ENCODE results near the gene SURF4.
"Not testable (repeated sequence)": the region's sequence is repeated elsewhere in the genome, so short reads cannot be mapped to it uniquely, and the experiment has no call there.

Gene SURF4

GRCh38 chr9:133351526-133351907 is 24.3 kb downstream of the SURF4 start:
- no peak for DNase-seq

GRCh38 chr9:133349965-133350616 is 25.8 kb downstream of the SURF4 start:
- DNase-seq: no peak

DNA sequence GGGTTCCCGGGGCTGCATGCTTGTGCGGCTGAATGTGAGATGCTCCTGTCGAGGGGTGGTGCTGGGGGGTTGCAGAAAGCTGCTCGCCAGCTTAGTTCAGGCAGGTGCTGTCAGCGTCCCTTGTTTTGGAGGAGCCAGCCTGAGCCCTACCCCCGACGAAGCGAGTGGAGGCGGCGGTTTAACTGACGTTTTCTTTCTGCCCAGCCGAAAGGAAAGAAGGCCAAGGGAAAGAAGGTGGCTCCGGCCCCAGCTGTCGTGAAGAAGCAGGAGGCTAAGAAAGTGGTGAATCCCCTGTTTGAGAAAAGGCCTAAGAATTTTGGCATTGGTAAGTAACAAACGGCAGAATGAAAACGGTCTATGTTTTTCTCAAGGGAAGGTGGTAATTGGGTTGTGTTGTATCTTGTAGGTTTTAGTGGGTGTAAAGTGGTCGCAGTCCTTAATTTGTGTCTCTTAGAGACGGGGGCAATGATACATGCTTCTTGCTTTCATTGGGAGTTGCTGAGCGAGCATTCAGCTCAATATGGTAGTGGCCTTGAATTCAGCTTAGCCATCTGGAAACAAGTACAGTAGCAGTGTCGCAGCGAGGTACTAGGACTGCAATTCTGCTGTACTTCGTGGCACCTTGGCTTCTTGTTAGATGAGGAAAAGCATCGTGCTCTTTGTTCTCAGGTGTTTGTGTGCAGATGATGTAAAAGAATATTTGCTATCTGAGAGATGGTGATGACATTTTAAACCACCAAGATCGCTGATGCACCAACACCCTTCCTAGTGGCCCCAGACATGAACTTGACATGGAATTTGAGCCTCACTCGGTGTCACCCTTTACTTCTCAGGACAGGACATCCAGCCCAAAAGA is 26.9 kb downstream of the SURF4 start:
- no peak for DNase-seq

GRCh38 chr9:133347985-133348717 is 27.7 kb downstream of the SURF4 start, which contains the start of the genes MED22 and RPL7A:
TSS of gene MED22 (minus strand) at chr9:133348131. CDS start at chr9:133346662, 1,469 bp downstream.
TSS of gene RPL7A (plus strand) at chr9:133348218. CDS start at chr9:133348244, 26 bp downstream.
- peak; percentile 95 to 96 for DNase-seq

- peak in 1 of 2 experiments; percentile 27 for DNase-seq
Observed at GRCh38 chr9:133347515-133347984, 28.3 kb downstream of the SURF4 start.

DNA sequence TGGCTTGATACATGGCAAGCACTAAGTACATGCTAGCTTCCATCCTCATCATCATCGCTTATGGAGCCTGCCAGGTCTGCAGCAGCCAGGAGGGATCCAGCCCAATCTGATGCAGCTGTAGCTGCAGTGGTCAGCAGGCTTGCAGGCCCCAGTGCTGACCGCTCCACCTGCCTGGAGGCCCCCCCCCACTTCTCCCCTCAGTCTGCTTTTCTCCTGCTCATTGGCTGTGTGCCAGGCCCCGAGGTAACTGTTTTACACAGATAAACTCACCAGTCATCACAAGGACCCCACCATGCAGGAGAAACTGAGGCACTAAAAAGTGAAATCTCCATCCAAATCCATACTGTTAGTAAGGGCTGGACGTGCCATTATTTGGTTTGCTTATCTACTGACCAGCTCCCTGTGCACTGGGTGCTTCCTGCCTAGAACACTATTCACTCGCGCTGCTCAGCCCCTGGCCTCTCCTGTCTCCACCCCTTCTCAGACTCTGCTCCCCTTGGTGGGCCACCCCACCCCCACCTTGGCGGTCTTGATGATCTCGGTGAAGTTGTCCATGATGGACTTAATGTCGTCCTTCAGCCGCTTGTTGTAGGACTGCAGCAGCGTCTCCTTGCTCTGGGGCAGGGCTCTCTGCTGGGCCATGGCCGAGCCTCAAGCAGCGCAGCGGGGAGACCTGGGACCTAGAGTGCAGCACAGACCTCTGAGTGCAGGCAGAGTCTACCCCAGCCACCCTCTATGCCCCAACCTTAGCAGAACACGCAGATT is 29.7 kb downstream of the SURF4 start:
- no peak for DNase-seq

- no peak for DNase-seq
Observed at GRCh38 chr9:133345596-133345995, 30.3 kb downstream of the SURF4 start.

DNA sequence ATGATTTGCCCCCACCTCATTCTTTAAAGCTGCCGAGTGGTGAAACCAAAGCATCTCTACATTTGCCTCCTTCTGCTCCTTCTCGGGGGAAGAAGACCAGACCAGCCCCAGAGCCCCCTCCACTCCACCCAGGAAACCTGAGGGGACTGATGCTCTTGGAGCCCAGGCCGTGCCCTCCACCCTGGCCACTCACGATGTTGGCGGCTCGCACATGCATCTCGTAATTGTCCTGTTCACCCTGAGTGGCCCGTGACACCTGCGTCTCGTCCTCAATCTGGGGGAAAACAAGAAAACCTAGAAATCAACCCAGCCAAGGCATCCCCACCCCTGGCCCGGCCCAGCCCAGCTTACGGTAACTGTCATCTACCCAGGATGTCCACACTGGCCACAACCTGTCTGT is 30.9 kb downstream of the SURF4 start:
- no peak for DNase-seq

- no peak for DNase-seq
Observed at GRCh38 chr9:133344071-133344470, 31.8 kb downstream of the SURF4 start.

DNA sequence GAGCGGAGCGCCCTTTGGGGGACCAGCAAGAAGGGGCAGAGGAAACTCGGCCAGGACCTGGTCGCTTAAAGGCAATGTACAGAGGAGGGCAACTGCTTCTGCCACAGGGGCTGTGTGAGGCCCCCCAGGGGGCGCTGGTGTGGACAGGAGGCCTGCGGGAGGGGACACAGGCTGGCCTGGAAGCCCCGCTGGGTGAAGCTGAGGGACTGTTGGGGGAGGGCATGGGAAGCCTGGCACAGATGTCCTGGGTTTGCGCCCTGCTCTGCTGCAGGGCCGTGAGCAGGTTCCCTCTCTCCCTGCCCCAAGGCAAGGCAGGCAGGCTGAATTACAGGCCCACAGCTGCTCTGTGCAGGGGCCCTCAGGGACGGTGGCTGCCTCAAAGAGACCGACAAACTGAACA is 33.3 kb downstream of the SURF4 start:
- no peak for DNase-seq

- DNase-seq: no peak
Observed at GRCh38 chr9:133342069-133342406, 33.8 kb downstream of the SURF4 start.

GRCh38 chr9:133341369-133342068 is 34.3 kb downstream of the SURF4 start:
- peak; percentile 47 to 49 for DNase-seq

DNA sequence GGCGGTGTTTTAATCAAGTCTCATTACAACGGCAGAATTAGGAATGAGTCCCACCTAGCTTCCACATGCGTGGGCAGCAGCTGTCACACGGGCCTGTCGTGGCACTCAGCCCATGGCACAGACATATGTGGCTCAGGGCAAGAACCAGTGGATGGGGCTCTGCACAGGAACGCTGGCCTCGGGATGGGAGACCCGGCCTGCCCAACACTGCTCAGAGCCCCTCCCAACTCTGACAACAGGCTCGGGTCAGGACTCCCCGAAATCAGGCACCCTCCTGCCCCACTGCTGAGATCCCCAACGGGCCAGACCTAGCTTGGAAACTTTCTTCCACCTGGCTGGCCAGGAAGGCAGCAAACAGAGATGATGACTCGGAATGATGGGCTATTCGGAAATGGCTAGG is 34.9 kb downstream of the SURF4 start:
- no peak for DNase-seq

DNA sequence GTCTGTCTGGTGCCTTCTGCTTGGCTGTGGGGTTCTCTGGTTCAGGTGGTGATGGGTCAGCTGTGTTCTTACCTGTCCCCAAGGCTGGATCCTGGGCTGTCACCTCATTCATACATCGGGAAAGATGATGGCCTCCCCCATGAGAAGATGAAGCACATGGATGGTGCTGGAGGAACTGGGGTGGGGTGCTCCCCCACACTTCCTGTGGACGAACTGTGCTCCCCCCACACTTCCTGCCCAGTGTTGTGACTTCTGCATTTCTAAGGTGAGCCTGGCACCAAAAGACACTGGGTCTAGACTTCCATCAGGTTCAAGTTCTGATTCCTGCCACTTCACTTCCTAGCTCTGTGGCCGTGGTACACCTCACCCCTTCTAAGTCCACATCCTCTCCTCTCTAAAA is 35.6 kb downstream of the SURF4 start:
- peak; percentile 59 to 64 for DNase-seq

DNA sequence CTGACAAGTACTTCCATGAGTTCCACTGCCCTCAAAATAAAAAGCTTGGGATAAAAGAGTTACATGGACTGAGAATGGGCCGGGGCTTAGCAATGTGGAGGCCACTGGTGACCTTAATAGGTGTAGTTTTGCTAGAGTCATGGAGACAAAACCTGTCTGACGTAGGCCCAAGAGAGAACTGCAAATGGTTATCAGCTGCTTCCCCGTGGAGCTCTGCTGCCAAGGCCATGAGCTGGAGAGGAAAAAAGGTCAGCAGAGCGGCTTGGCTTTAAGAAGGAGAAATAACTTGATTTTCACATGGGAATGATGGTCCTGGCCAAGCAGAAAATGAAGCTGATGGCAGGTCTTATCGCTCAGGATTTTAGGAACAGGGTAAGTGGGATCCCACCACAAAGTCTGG is 36.2 kb downstream of the SURF4 start:
- DNase-seq: no peak

DNA sequence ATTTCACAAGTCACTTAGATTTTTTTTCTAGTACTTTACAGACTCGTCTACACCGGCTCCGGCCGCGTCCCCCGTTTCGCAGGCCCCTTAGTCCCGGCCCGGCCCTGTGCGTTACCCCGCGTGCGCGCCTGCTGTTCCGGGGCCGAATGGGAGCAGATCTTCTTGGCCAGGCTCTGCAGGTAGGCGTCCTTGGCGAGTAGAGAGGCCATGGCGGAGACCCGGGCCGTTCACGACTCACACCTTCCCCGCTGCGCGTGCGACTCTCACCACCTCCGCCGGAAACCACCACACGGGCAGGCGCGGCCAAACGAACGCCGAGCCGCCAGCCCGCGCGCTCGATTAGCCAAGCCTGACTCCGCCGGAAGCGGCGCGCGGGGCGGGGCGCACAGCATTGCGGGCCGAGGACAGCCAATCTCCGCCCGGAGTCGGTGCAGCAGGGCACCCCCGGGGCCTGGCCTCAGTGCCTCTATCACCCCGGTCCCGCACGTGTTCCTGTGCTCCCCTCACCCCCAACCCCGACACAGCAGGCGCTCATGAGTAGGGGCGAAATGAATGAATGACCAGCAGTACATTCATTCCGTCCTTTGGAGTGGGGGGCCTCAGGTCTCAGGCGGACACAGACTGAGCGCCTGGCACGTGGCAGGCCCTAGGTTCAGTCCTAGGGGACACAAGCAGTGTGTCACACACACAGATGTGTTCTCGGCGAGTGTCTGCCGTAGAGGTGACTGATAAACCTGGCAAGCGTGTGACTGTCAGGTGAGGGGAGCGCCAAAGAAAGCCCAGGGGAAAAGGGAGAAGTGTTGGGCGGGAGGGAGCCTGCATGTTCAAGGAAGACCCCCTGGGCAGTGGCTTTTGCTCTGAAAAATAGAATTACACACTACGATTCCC is 39.7 kb downstream of the SURF4 start, which contains the start of gene SURF6:
TSS of gene SURF6 (minus strand) at position 265 of the 888 bp plus-strand sequence. CDS start at position 209, 56 bp downstream.
- peak; percentile 91 for DNase-seq

- not testable (repeated sequence) for DNase-seq
Observed at GRCh38 chr9:133334888-133335287, 41.0 kb downstream of the SURF4 start.

GRCh38 chr9:133334161-133334560 is 41.7 kb downstream of the SURF4 start:
- no peak for DNase-seq

DNA sequence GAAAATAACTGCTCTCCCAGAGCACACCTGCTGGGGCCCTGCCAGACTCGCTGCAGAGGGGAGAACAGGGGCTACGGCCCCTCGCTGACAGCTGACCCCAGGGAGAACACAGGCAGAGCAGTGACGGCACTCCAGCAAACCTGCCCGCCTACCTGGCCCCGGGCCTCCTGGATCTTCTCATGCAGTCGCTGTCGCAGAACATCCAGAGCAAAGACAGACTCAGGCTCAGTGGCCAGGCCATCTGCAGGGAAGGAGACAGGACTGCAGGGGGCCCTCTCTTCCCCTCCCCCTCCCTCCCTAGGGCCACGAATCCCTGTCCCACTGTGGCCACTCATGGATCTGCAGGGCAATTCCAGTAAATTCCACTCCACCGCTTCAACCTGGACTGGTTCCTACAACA is 42.3 kb downstream of the SURF4 start:
- no peak for DNase-seq

DNA sequence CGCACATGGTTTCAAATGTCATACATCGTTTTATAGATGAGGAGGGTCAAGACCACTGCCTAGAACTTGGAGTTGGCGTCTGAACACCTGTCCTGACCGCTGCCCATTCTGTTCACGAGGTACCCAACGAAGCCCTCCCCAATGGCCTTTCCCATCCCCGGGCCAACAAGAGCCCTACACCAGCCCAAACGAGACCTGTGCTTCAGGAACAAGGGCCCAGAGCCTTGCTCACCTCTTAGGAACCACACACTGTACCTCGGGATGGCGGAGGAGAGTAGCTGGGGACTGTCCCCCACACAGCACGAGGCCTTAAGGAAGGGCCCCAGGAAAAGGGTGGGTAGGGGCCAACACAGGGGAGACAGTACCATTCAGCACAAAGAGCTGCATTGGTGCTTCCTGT is 42.8 kb downstream of the SURF4 start:
- DNase-seq: no peak

DNA sequence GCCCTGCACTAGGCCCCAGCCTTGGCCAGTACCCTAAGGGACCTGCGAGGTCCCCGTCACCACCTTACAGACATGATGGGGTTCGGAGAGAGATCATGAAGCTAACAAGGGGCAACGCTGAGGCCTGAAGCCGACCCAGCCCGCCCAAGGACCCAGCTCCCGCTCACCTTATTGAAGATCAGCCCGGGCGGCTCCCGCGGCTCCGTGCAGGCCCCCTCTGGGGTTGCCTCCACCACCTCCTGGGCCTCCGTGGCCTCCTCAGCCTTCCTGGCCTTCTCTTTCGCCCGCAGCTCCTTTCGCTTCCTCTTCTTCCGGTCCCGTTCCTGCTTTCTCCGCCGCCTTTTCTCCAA is 43.5 kb downstream of the SURF4 start:
- DNase-seq: no peak

Data from Kasumi-1 (cell line).